ENCODE results near the gene ABCB8. TPM values are rescaled to one million over a fixed set of nuclear protein-coding genes. Genes with fewer than 3 reads are reported as not detected.

ABCB8 gene
- total RNA-seq, 1 donor from 2014 or later, result 28.3 TPM

DNA sequence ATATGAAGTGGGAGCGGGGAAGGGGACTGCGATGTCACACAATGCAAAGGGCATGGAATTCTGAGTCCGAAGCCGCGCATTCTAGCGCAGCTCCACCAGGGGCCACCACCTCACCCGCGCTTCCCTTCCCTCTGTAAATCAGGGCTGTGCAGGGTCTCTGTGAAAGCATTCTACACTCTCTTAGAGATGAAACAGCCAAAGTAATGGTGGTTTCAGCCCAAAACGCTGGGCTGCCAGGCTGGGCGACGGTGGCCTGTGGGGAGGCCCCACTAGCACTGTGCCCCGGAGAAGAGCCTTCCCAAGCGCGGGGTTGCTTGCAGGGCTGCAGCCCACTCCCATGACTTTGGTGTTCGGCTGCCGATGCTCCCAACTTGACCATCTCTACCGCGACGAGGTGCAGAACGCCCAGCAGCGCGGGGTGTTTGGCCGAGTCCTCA lies 15.3 kb upstream of the ABCB8 start:
- peaks cover 74% of the 10 kb centered on the region for H3K4me1 ChIP-seq
- peaks cover 36% of the 10 kb centered on the region for H3K27me3 ChIP-seq (ENCODE audit: low read depth)
- no peaks in the 10 kb centered on the region for H3K36me3 ChIP-seq
- DNase-seq, result no peak
- H3K27ac ChIP-seq (replicated peaks), result no peak overlapping the region
- no peaks in the 10 kb centered on the region for H3K9me3 ChIP-seq (replicated peaks)
- TF ChIP-seq, protein P1, sequence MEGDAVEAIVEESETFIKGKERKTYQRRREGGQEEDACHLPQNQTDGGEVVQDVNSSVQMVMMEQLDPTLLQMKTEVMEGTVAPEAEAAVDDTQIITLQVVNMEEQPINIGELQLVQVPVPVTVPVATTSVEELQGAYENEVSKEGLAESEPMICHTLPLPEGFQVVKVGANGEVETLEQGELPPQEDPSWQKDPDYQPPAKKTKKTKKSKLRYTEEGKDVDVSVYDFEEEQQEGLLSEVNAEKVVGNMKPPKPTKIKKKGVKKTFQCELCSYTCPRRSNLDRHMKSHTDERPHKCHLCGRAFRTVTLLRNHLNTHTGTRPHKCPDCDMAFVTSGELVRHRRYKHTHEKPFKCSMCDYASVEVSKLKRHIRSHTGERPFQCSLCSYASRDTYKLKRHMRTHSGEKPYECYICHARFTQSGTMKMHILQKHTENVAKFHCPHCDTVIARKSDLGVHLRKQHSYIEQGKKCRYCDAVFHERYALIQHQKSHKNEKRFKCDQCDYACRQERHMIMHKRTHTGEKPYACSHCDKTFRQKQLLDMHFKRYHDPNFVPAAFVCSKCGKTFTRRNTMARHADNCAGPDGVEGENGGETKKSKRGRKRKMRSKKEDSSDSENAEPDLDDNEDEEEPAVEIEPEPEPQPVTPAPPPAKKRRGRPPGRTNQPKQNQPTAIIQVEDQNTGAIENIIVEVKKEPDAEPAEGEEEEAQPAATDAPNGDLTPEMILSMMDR (IDR thresholded peaks at IDR 0.05; ENCODE audit: borderline replicate concordance), result peak; percentile 61
- peak overlapping the region; percentile 57 for H3K4me3 ChIP-seq
- intact Hi-C loops (cut with micrococcal nuclease), result no loop called here

DNA sequence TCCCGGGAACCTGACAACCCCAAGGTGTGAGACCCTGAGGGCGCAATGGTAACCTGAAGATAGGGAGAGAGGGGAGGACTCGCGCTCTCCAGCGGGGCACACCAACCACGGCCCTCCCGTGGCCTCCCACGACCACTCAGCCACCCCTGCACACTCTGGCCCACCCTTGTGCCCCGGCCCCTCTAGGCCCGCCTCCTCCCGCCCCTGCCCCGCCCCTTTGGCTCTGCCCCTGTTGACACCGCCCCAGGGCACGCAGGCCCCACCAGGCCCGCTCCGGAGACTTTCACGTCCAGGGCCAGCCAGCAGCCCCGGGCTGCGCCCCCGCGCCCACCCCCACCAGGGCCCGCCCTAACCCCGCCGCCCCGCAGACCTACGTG lies 14.9 kb upstream of the ABCB8 start:
- Histone ChIP-seq H3K9me3 (replicated peaks) (no peaks in the 10 kb centered on the region), H3K4me3 (peak overlapping the region; percentile 57), H3K27ac (replicated peaks) (no peak overlapping the region), H3K27me3 (ENCODE audit: low read depth) (peaks cover 40% of the 10 kb centered on the region), H3K4me1 (peaks cover 74% of the 10 kb centered on the region), H3K36me3 (no peaks in the 10 kb centered on the region)
- no peak for DNase-seq
- TF ChIP-seq, protein P1 (IDR thresholded peaks at IDR 0.05; ENCODE audit: borderline replicate concordance), result no peak
- intact Hi-C loops (cut with micrococcal nuclease), result no loop called here

DNA sequence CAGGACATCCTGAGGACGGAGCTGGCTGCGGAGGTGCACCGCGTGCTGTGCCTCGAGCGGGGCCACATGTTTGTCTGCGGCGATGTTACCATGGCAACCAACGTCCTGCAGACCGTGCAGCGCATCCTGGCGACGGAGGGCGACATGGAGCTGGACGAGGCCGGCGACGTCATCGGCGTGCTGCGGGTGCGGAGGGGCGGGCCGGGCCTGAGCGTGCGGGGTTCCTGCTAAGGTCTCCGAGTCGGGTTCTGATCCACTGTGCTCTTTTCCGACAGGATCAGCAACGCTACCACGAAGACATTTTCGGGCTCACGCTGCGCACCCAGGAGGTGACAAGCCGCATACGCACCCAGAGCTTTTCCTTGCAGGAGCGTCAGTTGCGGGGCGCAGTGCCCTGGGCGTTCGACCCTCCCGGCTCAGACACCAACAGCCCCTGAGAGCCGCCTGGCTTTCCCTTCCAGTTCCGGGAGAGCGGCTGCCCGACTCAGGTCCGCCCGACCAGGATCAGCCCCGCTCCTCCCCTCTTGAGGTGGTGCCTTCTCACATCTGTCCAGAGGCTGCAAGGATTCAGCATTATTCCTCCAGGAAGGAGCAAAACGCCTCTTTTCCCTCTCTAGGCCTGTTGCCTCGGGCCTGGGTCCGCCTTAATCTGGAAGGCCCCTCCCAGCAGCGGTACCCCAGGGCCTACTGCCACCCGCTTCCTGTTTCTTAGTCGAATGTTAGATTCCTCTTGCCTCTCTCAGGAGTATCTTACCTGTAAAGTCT lies 14.3 kb upstream of the ABCB8 start:
- Histone ChIP-seq H3K9me3 (replicated peaks) (no peaks in the 10 kb centered on the region), H3K36me3 (no peaks in the 10 kb centered on the region), H3K4me1 (peaks cover 74% of the 10 kb centered on the region), H3K4me3 (peak overlapping the region; percentile 57), H3K27ac (replicated peaks) (no peak overlapping the region), H3K27me3 (ENCODE audit: low read depth) (peaks cover 46% of the 10 kb centered on the region)
- intact Hi-C loops (cut with micrococcal nuclease), result no loop called here
- TF ChIP-seq, protein P1 (IDR thresholded peaks at IDR 0.05; ENCODE audit: borderline replicate concordance), result no peak
- DNase-seq, result peak; percentile 59

DNA sequence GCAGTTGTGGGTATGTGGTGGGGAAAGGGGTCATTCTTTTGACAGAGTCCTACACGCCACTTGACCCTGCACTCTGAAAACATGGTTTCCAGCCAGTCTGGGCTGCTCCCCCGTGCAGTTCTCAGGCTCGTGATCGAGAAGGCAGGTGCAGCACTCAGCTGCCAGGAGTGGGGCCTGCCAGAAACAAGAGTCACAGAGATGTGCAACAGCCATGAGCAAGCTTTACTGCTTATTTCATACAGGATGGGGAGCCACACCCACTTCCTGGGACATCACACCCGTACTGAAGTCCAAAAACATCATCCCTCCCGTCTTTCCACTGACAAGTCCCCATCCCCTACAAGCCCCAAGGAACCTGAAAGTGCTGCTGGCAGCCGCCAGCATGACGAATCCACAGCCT lies 13.3 kb upstream of the ABCB8 start:
- H3K27ac ChIP-seq (replicated peaks), result no peak overlapping the region

DNA sequence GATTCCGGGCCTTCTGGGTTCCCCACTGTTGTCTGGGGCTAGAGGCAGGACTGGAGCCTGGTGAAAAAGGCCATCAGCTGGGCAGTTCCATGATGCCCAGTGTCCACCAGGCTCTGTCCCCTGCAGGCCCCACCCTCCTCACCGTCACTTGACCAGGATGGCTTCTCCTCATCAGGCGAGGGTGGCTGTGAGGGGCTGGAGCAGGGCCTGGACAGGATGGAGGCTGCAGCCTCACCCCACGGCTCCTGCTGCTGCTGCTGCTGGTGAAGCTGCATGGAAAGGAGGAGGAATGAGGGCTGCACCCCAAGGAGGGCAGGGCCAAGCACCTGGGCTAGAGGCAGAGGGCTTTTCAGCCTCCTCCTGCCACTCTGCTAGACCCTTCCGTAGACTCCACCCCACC lies 12.3 kb upstream of the ABCB8 start:
- Histone ChIP-seq H3K4me3 (no peak overlapping the region), H3K27me3 (ENCODE audit: low read depth) (peaks cover 67% of the 10 kb centered on the region), H3K27ac (replicated peaks) (no peak overlapping the region), H3K36me3 (no peaks in the 10 kb centered on the region), H3K4me1 (peaks cover 57% of the 10 kb centered on the region), H3K9me3 (replicated peaks) (no peaks in the 10 kb centered on the region)
- DNase-seq, result no peak
- intact Hi-C loops (cut with micrococcal nuclease), result no loop called here
- TF ChIP-seq, protein P1 (IDR thresholded peaks at IDR 0.05; ENCODE audit: borderline replicate concordance), result no peak

More for the DNA sequence above, 13.3 kb upstream of the ABCB8 start:
- H3K27me3 ChIP-seq (ENCODE audit: low read depth), result peaks cover 57% of the 10 kb centered on the region
- H3K36me3 ChIP-seq, result no peaks in the 10 kb centered on the region
- TF ChIP-seq, protein P1 (IDR thresholded peaks at IDR 0.05; ENCODE audit: borderline replicate concordance), result no peak
- no peak for DNase-seq
- intact Hi-C loops (cut with micrococcal nuclease), result no loop called here
- H3K9me3 ChIP-seq (replicated peaks), result no peaks in the 10 kb centered on the region
- no peak overlapping the region for H3K4me3 ChIP-seq
- H3K4me1 ChIP-seq, result peaks cover 67% of the 10 kb centered on the region

Data from left ventricle myocardium inferior (tissue), 1 donor.